Calu3 (cell line): ENCODE data around the gene OR2V2. TPM values are rescaled to one million over a fixed set of nuclear protein-coding genes. Genes with fewer than 3 reads are reported as not detected.

ENCODE experiments used
- BruUV-seq: library from RNA; stranded (reverse); fragments of 400-500 nt; replicated peaks from 2 replicates; lab custom pipeline; 2021; lab: Mats Ljungman, UMichigan
- CTCF ChIA-PET: fragments of 300-600 bp; sonication (Branson Sonifier 250); formaldehyde crosslinking; loops from one replicate; lab custom pipeline; 2022; ENCODE audit warnings: antibody characterized with exemption; lab: Charles Lee
- DNase-seq: peaks from one replicate; pipeline ENCODE4 v3.0.0; 2022
- H3K27ac Mint-ChIP-seq: one replicate; pipeline ENCODE4 v1.8.0; 2022; ENCODE audit warnings: mixed read lengths; ENCODE audit not compliant: unreplicated experiment
- H3K27me3 Mint-ChIP-seq: one replicate; pipeline ENCODE4 v1.8.0; 2022; ENCODE audit warnings: mixed read lengths; ENCODE audit not compliant: unreplicated experiment
- H3K36me3 Mint-ChIP-seq: one replicate; pipeline ENCODE4 v1.8.0; 2022; ENCODE audit warnings: mild to moderate bottlenecking, moderate library complexity, mixed read lengths; ENCODE audit not compliant: insufficient read depth, unreplicated experiment
- H3K4me1 Mint-ChIP-seq: one replicate; pipeline ENCODE4 v1.8.0; 2022; ENCODE audit warnings: mild to moderate bottlenecking, low read depth, mixed read lengths; ENCODE audit not compliant: unreplicated experiment
- H3K4me3 Mint-ChIP-seq: one replicate; pipeline ENCODE4 v1.8.0; 2022; ENCODE audit warnings: mild to moderate bottlenecking, low read depth, moderate library complexity, mixed read lengths; ENCODE audit not compliant: unreplicated experiment
- H3K9me3 Mint-ChIP-seq: one replicate; pipeline ENCODE4 v1.8.0; 2022; ENCODE audit warnings: low read depth, mixed read lengths; ENCODE audit not compliant: unreplicated experiment
- intact Hi-C: fragments of 100-400 bp; cut with micrococcal nuclease; formaldehyde crosslinking; loops from one replicate; pipeline ENCODE4 v1.10.0; 2022; ENCODE audit not compliant: unreplicated experiment
- total RNA-seq: library from RNA; stranded (reverse); gene quantifications from 2 replicates; pipeline ENCODE4 v1.2.3, GENCODE V29; 2022
- TF ChIP-seq, protein P1 (sequence below): fragments of 200-600 bp; IDR thresholded peaks from one replicate; pipeline ENCODE4 v1.8.0; 2022; ENCODE audit warnings: antibody characterized with exemption; ENCODE audit not compliant: unreplicated experiment

OR2V2 gene
- total RNA-seq, 1 experiment from 2014 or later = not detected

DNA sequence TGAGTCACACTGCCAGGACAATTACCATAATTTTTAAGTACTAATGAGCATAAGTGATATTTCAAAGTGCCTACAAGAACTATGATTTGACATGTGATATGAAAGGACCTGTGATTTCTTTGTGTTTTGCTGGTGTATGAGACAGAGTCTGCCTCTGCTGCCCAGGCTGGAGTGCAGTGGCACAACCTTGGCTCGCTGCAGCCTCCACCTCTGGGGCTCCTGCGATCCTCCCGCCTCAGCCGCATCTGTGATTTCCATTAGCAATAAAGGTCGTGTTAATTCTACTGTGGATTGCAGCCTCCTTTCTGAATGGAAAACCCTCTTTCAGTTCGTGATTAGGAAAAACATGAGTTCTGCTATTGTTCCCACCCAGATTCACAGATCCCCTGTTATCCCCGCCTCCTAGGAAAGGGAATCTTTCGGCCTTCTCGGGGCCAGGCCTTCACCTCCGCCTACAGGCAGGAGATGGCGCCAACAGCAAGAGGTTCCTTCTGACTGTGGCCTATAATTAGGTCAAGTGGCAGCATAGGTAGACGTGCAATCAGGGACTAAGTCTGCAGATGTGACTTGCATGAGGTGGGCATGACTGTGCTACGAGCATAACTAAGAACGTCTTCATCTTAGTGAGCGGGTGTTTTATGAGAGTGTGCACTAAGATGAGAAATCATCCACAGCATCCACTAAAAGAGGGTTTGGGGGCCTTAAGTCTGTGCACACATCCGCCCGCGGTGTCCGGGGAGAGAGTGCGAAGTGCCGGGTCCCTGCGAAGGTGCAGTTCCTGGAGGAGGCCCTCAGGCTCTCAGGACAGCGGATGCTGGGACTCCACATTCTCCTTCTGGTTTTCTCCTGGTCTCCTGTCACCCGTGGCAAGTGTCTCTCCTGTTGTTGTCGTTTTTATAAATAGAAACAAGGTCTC lies 34.5 kb downstream of the OR2V2 start:
- Mint-ChIP-seq H3K27me3 (peaks cover 17% of the 10 kb centered on the region), H3K27ac (no peak overlapping the region), H3K4me3 (no peak overlapping the region), H3K4me1 (peaks cover 28% of the 10 kb centered on the region), H3K36me3 (peaks cover 26% of the 10 kb centered on the region), H3K9me3 (peaks cover 2% of the 10 kb centered on the region)
- BruUV-seq = no TSS peak
- intact Hi-C loops = loop anchor here (5.0 kb wide), 1 partner anchor 80 kb away; the partner anchor contains the start of gene TRIM52
- peak; percentile 84 for DNase-seq
- CTCF ChIA-PET = no interaction called here
- TF ChIP-seq, protein P1, sequence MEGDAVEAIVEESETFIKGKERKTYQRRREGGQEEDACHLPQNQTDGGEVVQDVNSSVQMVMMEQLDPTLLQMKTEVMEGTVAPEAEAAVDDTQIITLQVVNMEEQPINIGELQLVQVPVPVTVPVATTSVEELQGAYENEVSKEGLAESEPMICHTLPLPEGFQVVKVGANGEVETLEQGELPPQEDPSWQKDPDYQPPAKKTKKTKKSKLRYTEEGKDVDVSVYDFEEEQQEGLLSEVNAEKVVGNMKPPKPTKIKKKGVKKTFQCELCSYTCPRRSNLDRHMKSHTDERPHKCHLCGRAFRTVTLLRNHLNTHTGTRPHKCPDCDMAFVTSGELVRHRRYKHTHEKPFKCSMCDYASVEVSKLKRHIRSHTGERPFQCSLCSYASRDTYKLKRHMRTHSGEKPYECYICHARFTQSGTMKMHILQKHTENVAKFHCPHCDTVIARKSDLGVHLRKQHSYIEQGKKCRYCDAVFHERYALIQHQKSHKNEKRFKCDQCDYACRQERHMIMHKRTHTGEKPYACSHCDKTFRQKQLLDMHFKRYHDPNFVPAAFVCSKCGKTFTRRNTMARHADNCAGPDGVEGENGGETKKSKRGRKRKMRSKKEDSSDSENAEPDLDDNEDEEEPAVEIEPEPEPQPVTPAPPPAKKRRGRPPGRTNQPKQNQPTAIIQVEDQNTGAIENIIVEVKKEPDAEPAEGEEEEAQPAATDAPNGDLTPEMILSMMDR = peak; percentile 87

DNA sequence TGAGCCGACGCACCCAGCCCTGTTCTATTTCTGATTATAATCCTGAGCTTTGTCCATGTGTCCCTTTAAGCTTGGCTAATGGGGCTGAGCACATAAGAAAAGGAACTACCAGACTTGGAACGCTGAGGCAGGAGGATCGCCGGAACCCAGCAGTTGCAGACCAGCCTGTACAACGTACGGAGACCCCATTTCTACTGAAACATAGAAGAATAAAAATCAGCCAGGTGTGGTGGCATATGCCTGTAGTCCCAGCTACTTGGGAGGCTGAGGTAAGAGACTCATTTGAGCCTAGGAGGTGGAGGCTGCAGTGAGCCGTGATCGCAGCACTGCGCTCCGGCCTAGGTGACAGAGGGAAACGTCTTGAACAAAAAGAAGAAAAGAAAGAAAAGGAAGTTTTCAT lies 35.3 kb downstream of the OR2V2 start:
- no TSS peak for BruUV-seq
- Mint-ChIP-seq H3K4me1 (peaks cover 36% of the 10 kb centered on the region), H3K27me3 (peaks cover 14% of the 10 kb centered on the region), H3K4me3 (peak overlapping the region; percentile 37), H3K36me3 (peaks cover 34% of the 10 kb centered on the region), H3K27ac (peak overlapping the region; percentile 21), H3K9me3 (peaks cover 2% of the 10 kb centered on the region)
- TF ChIP-seq, protein P1 = no peak
- no peak for DNase-seq
- intact Hi-C loops = loop anchor here (5.0 kb wide), 1 partner anchor 80 kb away; the partner anchor contains the start of gene TRIM52
- CTCF ChIA-PET = no interaction called here

DNA sequence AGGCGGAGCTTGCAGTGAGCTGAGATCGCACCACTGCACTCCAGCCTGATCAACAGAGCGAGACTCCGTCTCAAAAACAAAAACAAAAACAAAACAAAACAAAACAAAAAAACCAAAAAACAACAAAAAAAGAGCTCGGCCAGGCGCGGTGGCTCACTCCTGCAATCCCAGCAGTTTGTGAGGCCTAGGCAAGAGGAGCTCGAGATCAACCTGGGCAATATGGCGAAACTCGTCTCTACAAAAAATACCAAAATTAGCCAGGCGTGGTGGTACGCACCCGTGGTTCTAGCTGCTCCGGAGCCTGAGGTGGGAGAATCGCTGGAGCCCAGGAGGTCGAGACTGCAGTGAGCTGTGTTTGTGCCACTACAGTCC lies 37.4 kb downstream of the OR2V2 start:
- peaks cover 49% of the 10 kb centered on the region for H3K4me1 Mint-ChIP-seq
- peak overlapping the region; percentile 91 for H3K4me3 Mint-ChIP-seq
- H3K9me3 Mint-ChIP-seq = peaks cover 2% of the 10 kb centered on the region
- H3K27me3 Mint-ChIP-seq = peaks cover 24% of the 10 kb centered on the region
- no TSS peak for BruUV-seq
- DNase-seq = no peak
- CTCF ChIA-PET = interaction anchor here (0.6 to 1.7 kb wide), 7 partner anchors 17 to 77 kb away, joined by 3 to 15 read pairs (median 5); partner anchors contain the start of gene TRIM41
- peak overlapping the region; percentile 84 for H3K27ac Mint-ChIP-seq
- TF ChIP-seq, protein P1 = no peak
- H3K36me3 Mint-ChIP-seq = peaks cover 56% of the 10 kb centered on the region
- intact Hi-C loops = loop anchor here (5.0 kb wide), 1 partner anchor 77 kb away; the partner anchor contains the start of gene TRIM52

DNA sequence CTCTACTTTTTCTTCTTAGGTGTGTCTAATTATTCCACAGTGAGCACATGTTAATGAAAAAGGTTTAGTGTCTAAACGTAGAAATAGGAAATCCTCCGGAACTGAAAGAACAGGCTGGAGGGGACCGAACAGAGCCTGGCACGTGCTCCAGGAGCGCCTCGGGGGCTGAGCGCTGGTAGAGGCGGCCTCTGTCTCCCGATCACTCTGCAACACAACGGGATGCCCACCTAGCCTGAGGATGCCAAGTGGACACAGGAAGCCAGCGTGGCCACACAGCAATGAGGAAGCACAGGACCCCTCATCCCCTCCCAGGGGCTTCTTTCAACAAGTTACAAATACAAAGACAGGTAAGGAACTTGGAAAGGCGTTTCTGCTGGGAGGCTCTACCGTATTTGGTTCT lies 38.2 kb downstream of the OR2V2 start:
- H3K4me3 Mint-ChIP-seq = no peak overlapping the region
- H3K36me3 Mint-ChIP-seq = peaks cover 63% of the 10 kb centered on the region
- H3K4me1 Mint-ChIP-seq = peaks cover 49% of the 10 kb centered on the region
- DNase-seq = no peak
- H3K27me3 Mint-ChIP-seq = peaks cover 17% of the 10 kb centered on the region
- BruUV-seq = no TSS peak
- peaks cover 2% of the 10 kb centered on the region for H3K9me3 Mint-ChIP-seq
- intact Hi-C loops = no loop called here
- no peak overlapping the region for H3K27ac Mint-ChIP-seq
- TF ChIP-seq, protein P1 = no peak
- CTCF ChIA-PET = interaction anchor here (1.4 to 1.7 kb wide), 2 partner anchors 22 to 36 kb away, joined by 6 to 15 read pairs; no protein-coding TSS in a partner anchor
